HT1080 (cell line): ENCODE measurements around the gene ARFGEF3. TPM values are rescaled to one million over a fixed set of nuclear protein-coding genes. Genes with fewer than 3 reads are reported as not detected.
"Not testable (repeated sequence)": the region's sequence is repeated elsewhere in the genome, so short reads cannot be mapped to it uniquely, and the experiment has no call there.

Source experiments
- DNase-seq: peaks from one replicate; pipeline ENCODE4 v3.0.0-alpha.2; 2015; ENCODE audit warnings: low read depth
- total RNA-seq: library from RNA; depleted of rRNA; stranded (reverse); fragments of >200 nt; shearing (Covaris generic); gene quantifications from 2 replicates; pipeline ENCODE4 v1.2.3, GENCODE V29; 2014

The ARFGEF3 gene
- total RNA-seq, 1 experiment from 2014 or later: 4.5 TPM

DNA sequence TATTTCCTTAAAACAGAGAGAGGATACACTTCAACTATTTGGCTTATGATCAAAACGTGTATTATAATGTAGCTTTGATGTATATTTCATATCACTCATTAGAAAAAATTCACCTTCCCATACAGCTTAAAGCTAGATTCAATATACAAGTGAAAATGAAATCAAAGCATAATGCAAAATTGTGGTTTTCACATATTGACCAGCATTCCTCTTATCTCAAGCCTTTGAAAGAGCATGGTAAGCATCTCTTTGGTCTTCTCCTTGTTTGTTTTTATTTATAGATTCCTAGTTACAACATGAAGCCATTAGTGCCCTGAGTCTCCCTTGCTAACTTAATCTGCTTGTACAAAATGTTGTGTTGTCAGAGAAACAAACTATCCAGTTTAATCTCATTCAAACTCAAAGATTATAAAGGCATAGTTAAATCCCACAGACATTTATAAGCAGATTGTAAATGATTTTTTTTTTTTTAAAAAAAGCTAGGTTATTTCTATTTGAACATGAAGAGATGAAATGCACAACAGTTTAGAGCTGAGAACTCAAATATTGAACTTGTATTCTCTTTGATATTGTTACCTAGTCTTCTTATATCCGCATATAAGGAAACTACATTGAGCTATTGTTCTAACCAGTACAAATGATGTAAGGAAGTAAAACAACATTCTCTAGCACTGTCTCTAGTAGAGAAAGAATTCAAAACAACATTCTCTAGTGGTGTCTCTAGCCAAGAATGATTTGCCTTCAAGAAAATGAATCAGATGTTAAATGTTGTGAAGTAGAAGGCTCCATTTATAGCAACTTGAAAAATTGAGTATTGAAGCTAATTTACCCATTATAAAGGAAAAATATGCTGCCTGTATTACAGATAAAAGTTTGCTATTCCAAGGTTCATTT, 184.8 kb downstream of the ARFGEF3 start:
- DNase-seq: no peak

DNA sequence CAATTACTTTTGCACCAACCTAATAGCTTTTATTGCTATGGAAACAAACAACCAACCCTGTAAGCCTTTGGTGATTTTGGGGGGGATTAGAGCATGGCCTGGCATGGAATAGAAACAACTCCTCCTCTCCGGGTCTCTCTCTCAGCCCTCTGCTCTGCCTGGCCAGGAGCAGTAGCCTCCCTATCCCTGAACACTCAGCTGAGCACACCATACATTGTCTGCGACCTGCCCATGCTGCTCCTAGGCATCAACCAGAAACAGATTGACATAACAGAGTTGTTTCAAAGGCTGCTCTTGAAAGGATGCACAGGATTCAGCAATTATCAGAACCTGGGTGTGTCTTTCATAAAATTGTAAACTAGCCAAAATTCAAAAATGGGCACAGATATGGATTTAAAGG, 186.1 kb downstream of the ARFGEF3 start:
- no peak for DNase-seq

DNA sequence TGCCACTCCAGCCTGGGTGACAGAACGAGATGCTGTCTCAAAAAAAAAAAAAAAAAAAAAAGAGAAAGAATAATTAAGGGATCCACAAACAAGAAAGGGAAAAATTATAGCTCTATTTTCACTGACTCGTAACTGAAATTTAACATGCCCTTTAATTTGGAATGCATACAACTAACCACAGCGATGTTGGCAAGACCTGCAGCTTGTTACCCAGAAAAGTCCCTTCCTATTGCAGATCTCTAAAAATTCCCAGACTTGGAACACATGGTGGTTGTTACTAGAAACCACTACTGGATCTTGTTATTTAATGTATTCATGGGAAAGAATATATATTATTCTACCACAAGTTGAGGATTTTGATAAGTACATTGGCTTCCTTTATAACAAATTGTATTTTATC, 188.2 kb downstream of the ARFGEF3 start:
- DNase-seq: no peak

DNA sequence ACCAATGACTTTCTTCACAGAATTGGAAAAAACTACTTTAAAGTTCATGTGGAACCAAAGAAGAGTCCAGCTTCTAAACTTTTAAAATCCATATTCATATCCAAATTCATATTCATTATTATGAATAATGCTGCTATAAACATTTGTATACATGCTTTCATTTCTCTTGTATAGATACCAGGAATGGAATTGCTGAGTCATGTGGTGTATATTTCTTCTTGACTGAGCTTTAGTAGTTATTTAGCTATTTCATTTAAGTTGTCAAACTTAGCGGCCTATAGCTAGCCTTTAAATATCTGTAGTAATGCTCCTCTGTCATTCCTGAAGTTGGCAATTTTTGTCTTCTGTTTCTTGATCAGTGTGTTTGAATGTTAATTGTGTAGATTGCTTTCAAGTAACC, 196.2 kb downstream of the ARFGEF3 start:
- DNase-seq: no peak

DNA sequence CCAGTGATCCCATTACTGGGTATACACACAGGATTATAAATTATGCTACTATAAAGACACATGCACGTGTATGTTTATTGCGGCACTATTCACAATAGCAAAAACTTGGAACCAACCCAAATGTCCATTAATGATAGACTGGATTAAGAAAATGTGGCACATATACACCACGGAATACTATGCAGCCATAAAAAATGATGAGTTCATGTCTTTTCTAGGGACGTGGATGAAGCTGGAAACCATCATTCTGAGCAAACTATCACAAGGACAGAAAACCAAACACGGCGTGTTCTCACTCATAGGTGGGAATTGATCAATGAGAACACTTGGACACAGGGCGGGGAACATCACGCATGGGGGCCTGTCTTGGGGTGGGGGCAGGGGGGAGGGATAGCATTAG, 206.9 kb downstream of the ARFGEF3 start:
- DNase-seq: not testable (repeated sequence)

DNA sequence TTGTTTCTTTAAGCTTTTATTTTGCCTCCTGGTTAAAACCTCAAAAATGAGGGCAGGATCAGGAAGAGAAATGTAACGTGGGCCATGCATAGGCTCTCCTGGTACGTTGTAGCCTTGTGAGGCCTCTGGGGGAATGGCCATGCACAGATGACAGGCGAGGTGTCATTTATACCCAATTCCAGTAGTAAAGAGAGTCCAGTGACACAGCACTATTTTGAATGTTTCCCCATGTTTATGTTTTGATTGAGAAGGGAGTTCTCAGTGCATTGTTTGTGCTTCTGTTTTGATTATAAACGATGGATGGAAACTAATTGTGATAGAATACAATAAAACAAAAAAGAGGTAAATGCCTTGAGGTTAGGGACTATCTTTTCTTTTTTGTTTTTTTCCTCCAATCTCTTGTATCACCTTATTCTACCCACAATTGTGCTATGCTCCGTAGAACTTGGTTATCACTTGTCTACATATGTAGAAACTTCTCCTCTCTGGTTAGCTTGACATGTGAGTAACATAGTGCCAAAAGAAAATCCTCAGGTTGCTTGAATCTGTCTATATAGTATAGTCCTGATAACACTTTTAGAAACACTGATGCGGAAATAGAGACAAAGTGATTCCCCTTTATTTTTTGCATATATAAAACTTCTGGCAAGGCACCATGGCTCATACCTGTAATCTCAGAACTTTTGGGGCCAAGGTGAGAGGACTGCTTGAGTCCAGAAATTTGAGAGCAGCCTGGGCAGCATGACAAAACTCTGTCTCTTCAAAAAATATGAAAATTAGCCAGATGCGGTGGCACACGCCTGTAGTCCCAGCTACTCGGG, 209.1 kb downstream of the ARFGEF3 start:
- DNase-seq: no peak

DNA sequence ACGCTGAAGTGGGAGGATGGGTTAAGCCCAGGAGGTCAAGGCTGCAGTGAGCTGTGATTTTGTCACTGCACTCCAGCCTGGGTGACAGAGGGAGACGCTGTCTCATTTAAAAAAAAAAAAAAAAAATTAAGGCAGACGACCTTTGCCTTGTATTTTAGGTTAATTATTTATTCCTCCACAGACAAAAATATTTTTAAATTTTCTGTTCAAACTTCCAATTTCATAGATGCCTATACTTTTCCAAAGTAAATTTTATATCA, 209.6 kb downstream of the ARFGEF3 start:
- no peak for DNase-seq

DNA sequence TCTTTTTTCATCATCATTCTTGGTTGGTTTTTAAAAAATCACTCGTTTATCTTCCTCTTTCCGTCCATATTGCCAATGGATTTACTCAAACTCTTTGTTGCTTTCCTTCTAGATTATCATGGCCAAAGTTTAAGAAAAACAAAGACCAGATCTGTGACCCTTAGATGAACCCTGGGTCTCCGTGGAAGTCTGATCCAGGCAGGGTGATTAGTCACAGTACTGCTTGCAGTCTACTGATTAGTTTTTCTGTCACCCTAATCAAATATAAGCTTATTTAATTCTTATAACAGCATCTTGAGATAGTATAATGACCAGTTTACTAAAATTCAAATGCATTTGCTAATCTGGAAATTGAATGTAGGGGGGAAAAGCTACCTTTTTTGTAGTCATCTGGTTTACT, 210.0 kb downstream of the ARFGEF3 start:
- DNase-seq: peak; percentile 28

DNA sequence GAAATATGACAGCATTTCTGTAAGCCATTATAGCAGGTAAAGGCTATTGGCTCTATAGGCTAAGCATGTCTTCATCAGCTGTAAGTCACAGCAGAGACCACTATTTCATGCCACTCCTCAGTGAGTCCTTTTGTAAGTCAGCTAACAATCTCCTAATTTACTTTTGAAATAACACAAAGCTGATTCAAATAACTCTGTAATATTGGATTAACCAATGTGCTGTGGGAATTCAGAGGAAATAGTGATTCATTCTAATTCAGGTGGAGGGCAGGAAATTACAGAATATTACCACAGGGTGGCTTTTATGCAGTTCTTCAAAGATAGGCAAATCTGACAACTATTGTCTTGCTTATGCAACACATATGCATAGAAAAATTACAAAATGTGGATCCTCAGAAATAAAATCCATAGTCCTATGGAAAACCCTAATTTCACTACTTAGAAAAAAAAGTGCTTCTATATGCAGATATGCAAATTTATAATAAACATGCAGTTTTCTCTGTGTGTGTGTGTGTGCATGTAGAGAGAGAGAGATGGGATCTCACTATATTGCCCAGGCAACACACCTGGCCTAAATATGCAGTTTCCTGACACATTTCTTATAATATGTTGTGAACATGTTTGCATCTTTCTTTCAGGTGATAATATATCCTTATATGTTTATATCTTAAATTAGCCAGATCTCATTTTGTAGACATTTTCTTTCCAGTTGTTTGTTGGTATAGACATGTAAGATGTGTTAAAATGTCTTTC, 211.1 kb downstream of the ARFGEF3 start:
- DNase-seq: peak; percentile 72

DNA sequence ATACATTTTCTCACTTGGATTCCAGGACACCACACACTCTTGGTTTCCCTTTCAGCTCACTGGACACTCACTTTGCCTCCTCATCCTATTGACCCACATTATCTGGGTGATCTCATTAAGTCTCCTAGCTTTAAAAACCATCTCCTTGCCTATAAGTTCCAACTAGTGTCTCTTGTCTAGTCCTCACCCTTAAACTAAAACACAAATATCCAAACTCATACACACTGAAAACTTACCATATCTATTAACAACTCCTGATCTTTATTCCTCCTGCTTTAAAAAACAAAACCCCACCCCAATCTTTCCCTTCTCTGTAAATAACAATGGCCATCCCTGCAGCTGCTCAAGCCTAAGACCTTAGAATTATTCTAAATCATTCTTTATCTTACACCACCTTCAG, 212.5 kb downstream of the ARFGEF3 start:
- DNase-seq: no peak

DNA sequence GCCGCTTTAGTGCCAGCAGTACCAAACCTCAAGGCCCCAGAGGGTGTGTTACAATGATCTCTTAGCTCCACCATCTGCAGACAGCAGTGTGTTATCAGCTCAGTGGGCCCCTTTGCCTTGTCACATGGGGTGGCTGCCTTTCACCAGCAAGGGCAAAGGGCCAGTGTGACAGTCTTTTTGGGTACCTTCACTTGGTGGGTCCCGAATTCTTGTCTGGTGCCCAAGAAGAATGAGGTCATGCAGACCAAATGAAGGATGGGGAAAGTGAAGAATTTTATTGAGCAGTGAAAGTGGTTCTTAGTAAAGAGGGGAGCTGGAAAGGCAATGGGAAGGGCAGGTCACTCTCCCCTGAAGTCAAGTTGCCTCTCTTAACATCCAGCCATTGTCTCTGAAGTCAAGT, 213.1 kb downstream of the ARFGEF3 start:
- DNase-seq: no peak

DNA sequence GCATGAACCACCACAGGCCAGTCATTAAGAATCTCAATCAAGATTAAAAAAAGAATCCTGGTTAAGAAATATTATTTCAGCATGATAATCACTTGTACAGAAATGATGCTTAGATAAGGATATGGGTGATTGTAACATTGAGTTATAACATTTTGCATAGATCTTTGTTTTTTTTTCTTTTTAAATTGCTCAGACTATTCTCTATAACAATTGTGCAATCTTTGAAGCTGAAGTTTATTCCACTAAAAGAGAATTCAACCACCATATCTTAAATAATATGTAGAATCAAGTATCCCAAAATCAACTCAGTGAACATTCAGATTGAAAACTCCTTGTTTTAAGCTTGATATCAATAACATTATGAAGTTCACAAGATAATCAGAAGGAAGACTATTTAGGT, 215.3 kb downstream of the ARFGEF3 start:
- DNase-seq: no peak

DNA sequence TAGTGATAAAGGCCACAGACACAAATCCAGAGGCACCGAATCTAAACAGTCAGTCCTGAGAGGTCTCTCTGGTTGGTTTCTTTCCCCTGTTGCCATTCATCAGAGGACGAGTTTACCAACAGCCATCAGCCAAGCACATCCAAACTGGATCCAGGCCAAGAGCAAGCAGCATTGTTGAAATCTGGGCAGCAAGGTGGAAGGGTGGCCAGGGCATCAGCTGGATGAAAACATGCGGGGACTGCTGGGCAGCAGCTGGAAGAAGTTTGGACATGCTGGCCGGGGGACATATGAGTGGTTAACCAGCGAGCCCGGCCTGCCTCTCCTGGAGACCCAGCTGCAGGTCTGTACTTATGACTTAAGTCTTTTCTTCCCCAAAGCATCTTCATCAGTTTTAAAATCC, 216.1 kb downstream of the ARFGEF3 start, which contains the start of gene SMIM28:
SMIM28 (plus strand) TSS at position 62 of the 400 bp plus-strand sequence; CDS start at position 230, 168 bp downstream.
- no peak for DNase-seq

DNA sequence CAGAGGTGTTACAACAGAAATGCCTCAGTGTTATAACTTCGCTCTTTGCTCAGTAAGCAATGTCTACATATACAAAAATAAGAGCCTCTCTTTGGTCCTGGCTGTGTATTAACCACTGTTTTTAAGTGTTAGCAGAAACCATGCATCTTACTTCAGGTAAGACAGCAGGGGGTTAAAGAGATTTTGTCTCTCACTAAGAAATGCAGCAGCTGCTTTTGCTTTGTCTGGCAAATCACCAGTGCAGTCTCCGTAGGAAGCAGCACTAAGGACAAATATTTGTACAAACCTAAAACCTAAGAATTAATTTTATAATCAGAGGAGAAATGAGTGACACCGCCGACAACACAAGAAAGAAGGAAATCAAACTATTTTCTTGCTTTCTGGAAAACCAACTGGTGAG, 216.7 kb downstream of the ARFGEF3 start:
- DNase-seq: no peak

DNA sequence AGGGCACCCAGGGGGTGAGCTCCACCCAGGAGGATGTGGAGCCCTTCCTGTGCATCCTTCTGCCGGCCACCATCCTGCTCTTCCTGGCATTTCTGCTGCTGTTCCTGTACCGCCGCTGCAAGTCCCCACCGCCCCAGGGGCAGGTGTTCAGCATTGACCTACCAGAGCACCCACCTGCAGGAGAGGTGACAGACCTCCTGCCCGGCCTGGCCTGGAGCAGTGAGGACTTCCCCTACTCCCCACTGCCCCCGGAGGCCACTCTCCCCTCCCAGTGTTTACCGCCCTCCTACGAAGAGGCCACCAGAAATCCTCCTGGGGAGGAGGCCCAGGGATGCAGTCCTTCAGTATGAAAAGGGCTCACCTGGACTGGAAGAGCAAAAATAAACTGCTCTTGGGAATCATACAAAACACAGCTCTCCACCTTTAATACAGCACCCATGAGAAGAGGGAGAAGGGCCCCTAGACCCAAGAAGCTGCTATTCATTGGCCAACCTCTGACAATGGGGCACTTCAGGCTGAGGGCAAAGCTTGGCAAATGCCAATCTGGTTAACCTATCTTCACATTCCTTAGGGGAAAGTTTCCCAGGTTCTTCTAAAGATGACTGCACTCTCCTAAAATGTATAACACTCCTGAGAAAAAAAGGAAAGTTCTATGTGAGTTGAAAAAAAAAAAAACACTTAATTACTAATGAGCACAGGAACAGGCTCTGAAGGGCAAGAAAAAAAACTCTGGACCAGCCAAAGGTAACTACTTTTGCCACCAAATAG, 220.9 kb downstream of the ARFGEF3 start:
- peak; percentile 13 for DNase-seq

DNA sequence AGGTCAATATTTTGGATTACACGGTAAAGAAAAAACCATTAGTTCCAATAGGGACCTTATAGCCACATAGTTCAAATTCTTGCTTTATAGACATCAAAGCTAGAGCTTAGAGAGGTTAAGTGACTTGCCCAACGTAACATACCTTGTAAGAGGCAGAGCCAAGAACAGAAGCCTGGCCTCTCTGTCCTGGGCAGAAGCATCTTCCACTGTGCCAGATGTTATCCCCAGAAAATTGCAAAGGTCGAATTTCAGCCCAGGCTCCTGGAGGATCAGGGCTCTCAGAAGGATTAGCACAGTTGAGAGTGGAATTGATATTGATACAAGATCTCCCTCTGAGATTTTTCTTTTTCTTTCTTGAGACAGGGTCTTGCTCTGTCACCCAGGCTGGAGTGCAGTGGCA, 222.0 kb downstream of the ARFGEF3 start:
- DNase-seq: no peak

DNA sequence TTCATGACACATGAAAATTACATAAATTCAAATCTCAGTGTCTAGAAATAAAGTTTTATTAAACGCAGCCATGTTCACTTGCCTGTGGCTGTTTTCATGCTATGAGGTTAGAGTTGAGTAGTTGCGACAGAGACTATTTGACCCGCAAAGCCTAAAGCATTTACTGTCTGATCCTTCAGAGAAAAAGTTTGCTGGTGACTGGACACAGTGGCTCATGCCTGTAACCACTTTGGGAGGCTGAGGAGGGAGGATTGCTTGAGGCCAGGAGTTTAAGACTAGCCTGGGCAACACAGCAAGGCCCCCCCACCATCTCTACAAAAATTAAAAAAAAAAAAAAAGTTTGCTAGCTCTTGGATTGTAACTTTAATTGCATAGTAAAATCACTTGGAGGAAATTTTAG, 225.2 kb downstream of the ARFGEF3 start:
- no peak for DNase-seq

DNA sequence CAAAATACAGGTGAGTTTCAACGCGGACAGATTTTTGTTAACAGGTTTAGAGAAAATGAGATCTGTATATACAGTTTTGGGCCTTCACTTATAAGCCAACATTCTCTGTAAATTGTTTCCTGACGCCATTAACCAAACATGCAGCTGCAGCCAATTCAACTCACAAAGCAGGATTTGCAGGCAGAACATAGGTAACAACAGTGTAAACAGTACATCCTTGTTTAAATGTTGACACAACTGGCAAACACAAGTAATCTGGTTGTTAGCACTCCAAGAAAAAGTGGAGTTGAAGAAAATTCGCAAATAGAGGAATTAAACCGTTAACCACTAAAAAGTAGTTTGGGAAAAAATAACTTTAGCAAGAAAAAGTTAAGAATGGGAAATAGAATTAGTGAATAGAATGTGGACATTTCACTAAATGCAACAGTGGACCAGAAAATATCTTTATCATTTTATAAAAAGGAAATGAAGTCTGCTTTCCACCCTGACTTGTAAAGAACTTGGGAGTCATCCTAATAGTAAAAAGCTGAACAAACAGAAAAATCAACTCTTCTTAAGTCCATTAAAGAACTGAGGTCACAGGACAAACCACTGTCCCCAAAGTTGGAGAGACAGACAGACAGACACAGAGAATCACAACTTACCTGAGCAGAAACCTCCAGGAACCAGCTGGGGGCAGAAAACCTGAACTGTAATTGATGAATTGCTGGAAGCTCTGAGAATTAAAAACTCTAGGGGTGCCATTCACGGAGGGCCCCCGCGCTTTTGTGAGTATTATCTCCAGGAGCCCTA, 226.0 kb downstream of the ARFGEF3 start:
- no peak for DNase-seq

DNA sequence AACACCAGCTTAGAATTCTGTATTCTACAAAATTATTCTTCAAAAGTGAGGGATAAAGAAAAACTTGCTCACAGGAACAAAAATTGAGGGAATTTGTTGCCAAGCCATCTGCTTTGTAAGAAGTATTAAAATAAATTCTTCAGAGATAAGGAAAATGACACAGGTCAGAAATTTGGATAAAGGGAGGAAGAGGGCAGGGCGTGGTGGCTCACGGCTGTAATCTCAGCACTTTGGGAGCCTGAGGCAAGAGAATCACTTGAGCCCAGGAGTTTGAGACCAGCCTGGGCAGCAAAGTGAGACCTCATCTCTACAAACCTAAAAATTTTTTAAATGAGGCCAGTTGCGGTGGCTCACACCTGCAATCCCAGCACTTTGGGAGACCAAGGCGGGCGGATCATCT, 227.8 kb downstream of the ARFGEF3 start:
- DNase-seq: no peak
